Body of pancreas (tissue), 4 donors: ENCODE results near the gene SORCS2. TPM values are rescaled to one million over a fixed set of nuclear protein-coding genes. Genes with fewer than 3 reads are reported as not detected.

ENCODE experiments used
- ATAC-seq: fragments of 150-250 bp; one replicate; pipeline ENCODE4 v1.9.1; 2016
- DNase-seq, 4 donors: peaks; one replicate each; pipeline ENCODE4 v3.0.0-alpha.2; 2019
- H3K27ac ChIP-seq, 4 donors: fragments of 200-600 bp; sonication (generic); 1 replicate in 3 of 4; 2 replicates in 1 of 4; pipeline versions ENCODE4 v1.5.1 to v1.6.1; 2016 to 2019; ENCODE audit warnings: mild to moderate bottlenecking in 1 of 4, mixed read lengths in 1 of 4, moderate library complexity in 1 of 4
- H3K27me3 ChIP-seq, 2 donors: fragments of 200-600 bp; sonication (generic); one replicate each; pipeline ENCODE4 v1.6.0; 2016; ENCODE audit warnings: mild to moderate bottlenecking in 1 of 2
- H3K36me3 ChIP-seq, 2 donors: fragments of 200-600 bp; sonication (generic); replicated peaks in 1 of 2; 2 replicates each; pipeline ENCODE4 v1.5.1; 2016; ENCODE audit warnings: low read depth in 2 of 2; ENCODE audit not compliant: insufficient read depth in 1 of 2
- H3K4me1 ChIP-seq: fragments of 200-600 bp; sonication (generic); one replicate; pipeline ENCODE4 v1.6.0; 2016
- H3K4me3 ChIP-seq, 2 donors: fragments of 200-600 bp; sonication (generic); 1 replicate in 1 of 2; 2 replicates in 1 of 2; pipeline ENCODE4 v1.5.1; 2016 to 2019
- H3K9me3 ChIP-seq, 3 donors: fragments of 200-600 bp; sonication (generic); 1 replicate in 2 of 3; 2 replicates in 1 of 3; pipeline ENCODE4 v1.5.1; 2016
- POLR2A ChIP-seq, 3 donors: fragments of 450-650 bp; IDR thresholded peaks; one replicate each; pipeline ENCODE4 v1.6.1; 2016; ENCODE audit warnings: antibody characterized with exemption in 3 of 3, mild to moderate bottlenecking in 2 of 3
- WGBS, 2 donors: methylation state at CpG; one replicate each; pipeline ENCODE4 v1.1.5; 2017; 5-methylcytosine and 5-hydroxymethylcytosine counted together
- intact Hi-C: fragments of 100-400 bp; cut with DNase I; formaldehyde crosslinking; loops from one replicate; pipeline ENCODE4 v1.15.1; 2023
- total RNA-seq, 2 donors: library from RNA; depleted of rRNA; stranded (reverse); fragments of >200 nt; gene quantifications; one replicate each; pipeline ENCODE4 v1.1.0, GENCODE V29; 2016
- TF ChIP-seq, protein P1 (sequence below), 7 experiments: fragments of 450-650 bp in 4 of 7; fragments of 200-600 bp in 3 of 7; sonication (generic) in 3 of 7; IDR thresholded peaks; one replicate each; pipeline ENCODE4 v1.5.1; 2016 to 2019; ENCODE audit warnings: antibody characterized with exemption in 7 of 7

SORCS2 gene
- total RNA-seq, 2 donors from 2014 or later: 0.26 to 0.33 TPM

DNA sequence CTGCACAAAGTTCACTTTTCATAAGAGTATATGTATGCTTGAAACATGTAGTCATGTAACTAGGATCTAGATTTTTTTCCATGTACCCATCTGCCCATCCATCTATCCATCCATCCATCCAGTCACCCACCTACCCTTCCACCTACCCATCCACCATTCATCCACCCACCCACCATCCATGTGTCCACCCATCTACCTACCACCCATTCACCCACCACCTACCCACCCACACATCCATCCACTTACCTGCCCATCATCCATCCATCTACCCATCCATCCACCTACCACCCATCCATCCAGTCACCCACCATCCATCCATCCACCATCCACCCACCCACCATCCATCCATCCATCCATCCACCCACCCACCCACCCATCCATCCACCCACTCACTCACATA lies 364.2 kb downstream of the SORCS2 start:
- DNase-seq: no peak
- Histone ChIP-seq H3K27ac (no peak overlapping the region), H3K9me3 (peaks cover 0 to 9% (median 0%) of the 10 kb centered on the region in 3 donors), H3K4me3 (no peak overlapping the region), H3K4me1 (peaks cover 18% of the 10 kb centered on the region), H3K27me3 (no peaks in the 10 kb centered on the region), H3K36me3 (no peaks in the 10 kb centered on the region)
- intact Hi-C loops: no loop called here
- no peak for ATAC-seq
- TF ChIP-seq POLR2A (IDR thresholded peaks at IDR 0.05): no peak
- TF ChIP-seq, protein P1, sequence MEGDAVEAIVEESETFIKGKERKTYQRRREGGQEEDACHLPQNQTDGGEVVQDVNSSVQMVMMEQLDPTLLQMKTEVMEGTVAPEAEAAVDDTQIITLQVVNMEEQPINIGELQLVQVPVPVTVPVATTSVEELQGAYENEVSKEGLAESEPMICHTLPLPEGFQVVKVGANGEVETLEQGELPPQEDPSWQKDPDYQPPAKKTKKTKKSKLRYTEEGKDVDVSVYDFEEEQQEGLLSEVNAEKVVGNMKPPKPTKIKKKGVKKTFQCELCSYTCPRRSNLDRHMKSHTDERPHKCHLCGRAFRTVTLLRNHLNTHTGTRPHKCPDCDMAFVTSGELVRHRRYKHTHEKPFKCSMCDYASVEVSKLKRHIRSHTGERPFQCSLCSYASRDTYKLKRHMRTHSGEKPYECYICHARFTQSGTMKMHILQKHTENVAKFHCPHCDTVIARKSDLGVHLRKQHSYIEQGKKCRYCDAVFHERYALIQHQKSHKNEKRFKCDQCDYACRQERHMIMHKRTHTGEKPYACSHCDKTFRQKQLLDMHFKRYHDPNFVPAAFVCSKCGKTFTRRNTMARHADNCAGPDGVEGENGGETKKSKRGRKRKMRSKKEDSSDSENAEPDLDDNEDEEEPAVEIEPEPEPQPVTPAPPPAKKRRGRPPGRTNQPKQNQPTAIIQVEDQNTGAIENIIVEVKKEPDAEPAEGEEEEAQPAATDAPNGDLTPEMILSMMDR (IDR thresholded peaks at IDR 0.05): no peak

DNA sequence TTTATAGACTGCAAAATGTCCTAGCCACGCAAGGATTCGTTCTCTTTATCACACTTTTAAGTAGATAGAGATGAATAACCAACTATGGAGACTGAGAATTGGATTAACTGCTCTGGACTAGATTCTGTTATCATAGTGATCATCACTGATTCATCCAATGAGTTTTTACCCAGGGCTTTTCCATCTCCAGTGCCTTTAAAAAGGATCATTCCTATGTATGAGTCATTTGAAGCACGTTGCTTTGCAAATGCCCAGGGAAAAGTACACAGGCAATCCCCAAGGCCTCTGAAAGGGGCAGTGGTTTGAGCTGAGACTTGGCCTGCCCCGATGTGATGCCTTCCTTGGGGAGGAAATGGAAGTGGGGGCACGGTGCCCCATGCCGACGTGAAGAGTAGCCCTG lies 365.1 kb downstream of the SORCS2 start:
- intact Hi-C loops: no loop called here
- no peak for TF ChIP-seq POLR2A (IDR thresholded peaks at IDR 0.05)
- TF ChIP-seq, protein P1 (IDR thresholded peaks at IDR 0.05): no peak
- Histone ChIP-seq H3K9me3 (peaks cover 0 to 9% (median 0%) of the 10 kb centered on the region in 3 donors), H3K4me1 (peaks cover 18% of the 10 kb centered on the region), H3K36me3 (no peaks in the 10 kb centered on the region), H3K27me3 (no peaks in the 10 kb centered on the region), H3K27ac (no peak overlapping the region), H3K4me3 (no peak overlapping the region)
- 59 to 63% methylated on average over 7 of the region's 7 CpGs for WGBS, 2 donors
- no peak for ATAC-seq
- no peak for DNase-seq

DNA sequence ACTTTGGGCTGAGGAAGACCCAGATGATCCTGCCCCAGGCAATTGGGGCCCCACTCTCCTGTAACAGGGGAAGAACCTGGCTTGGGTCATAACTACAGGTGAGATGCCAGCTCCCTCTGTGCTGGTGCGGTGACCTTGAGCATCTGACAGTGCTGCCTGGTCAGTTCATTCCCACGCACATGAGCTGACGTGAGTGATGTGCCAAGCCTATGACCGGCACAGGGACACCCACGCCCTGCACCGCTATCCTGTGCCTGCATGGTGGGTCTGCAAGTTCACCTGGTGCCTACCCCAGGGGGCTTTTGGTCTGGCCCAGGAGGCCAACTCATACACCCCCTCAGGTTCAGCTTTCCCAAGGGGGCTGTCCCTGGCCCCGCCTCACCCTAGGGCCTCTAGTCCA lies 366.1 kb downstream of the SORCS2 start:
- TF ChIP-seq, protein P1 (IDR thresholded peaks at IDR 0.05): no peak
- TF ChIP-seq POLR2A (IDR thresholded peaks at IDR 0.05): no peak
- Histone ChIP-seq H3K4me1 (peaks cover 18% of the 10 kb centered on the region), H3K27ac (no peak overlapping the region), H3K36me3 (no peaks in the 10 kb centered on the region), H3K27me3 (no peaks in the 10 kb centered on the region), H3K4me3 (no peak overlapping the region), H3K9me3 (peaks cover 0 to 9% (median 0%) of the 10 kb centered on the region in 3 donors)
- no peak for DNase-seq
- intact Hi-C loops: no loop called here
- 62 to 100% methylated on average over 1 to 7 of the region's 7 CpGs for WGBS, 2 donors
- ATAC-seq: no peak

DNA sequence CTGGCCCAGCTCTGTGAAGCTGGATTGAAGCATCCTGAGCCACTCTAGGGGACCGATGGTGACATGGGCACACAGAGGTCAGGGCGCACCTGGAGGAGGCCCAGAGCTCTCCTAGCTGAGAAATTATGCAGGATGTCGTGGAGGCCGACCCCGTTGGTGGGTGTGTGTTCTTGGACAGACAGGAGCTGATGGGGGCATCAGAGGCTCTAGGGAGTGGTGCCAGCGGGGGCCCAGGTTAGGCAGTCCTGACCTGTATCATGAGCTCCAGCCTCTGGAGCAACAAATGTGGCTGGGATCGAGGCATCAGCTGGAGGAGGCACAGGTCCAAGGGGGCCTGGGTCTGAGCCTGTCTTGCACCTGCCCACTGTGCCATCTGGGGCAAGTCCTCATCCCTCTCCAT lies 367.0 kb downstream of the SORCS2 start:
- WGBS, 2 donors: 77 to 89% methylated on average over 3 to 6 of the region's 7 CpGs
- ATAC-seq (no peak), DNase-seq (no peak)
- TF ChIP-seq, protein P1 (IDR thresholded peaks at IDR 0.05): no peak
- H3K36me3 ChIP-seq: no peaks in the 10 kb centered on the region
- H3K9me3 ChIP-seq: peaks cover 0 to 2% (median 0%) of the 10 kb centered on the region in 3 donors
- no peak overlapping the region for H3K27ac ChIP-seq
- peaks cover 18% of the 10 kb centered on the region for H3K4me1 ChIP-seq
- no peaks in the 10 kb centered on the region for H3K27me3 ChIP-seq
- no peak overlapping the region for H3K4me3 ChIP-seq
- intact Hi-C loops: no loop called here

DNA sequence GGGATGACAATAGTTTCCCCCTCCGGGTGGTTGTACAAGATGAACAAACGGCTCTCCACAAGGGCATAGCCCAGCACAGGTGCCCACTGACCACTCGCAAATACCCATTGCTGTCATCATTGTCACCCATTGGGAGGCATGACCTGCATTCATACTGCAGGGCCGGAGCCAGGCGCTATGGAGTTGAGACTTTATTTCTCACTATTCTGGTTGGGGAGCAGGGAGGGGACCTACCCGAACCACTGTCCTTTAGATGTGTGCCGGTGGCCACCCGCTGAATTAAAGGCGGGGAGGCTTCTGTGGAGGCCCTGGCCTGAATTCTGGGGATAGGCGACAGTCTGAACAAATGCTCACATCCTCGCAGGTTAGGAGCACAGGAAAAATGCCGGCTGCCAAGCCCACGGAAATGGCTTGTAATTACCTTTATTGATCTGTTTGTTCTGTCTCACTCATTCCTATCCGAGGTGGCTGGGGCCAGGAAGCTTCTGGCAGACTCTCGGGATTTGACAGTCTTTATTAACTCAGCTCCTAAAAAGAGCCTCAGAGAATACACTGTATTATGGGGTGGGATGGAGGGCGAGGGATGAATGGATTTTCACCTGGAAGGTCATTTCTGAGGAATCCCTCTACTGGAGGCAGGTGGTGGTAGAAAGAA lies 367.5 kb downstream of the SORCS2 start:
- peak; percentile 32 to 65 (median 50) for DNase-seq
- H3K27ac ChIP-seq: no peak overlapping the region
- no peaks in the 10 kb centered on the region for H3K27me3 ChIP-seq
- H3K4me1 ChIP-seq: peaks cover 18% of the 10 kb centered on the region
- TF ChIP-seq, protein P1 (IDR thresholded peaks at IDR 0.05): no peak
- no peak for TF ChIP-seq POLR2A (IDR thresholded peaks at IDR 0.05)
- H3K4me3 ChIP-seq: no peak overlapping the region
- H3K9me3 ChIP-seq: no peaks in the 10 kb centered on the region
- ATAC-seq: peak; percentile 62
- 5 to 36% methylated on average over 8 to 16 of the region's 16 CpGs for WGBS, 2 donors
- intact Hi-C loops: no loop called here
- no peaks in the 10 kb centered on the region for H3K36me3 ChIP-seq
